PFSK-1 (cell line): Measurements from ENCODE around the gene FAM221B.

Source experiments
- POLR2AphosphoS5 ChIP-seq: IDR thresholded peaks from 2 replicates; pipeline ENCODE4 v1.6.1; 2012; ENCODE audit warnings: low read depth, mild to moderate bottlenecking, control low read depth, low read length, moderate library complexity
- SIN3A ChIP-seq: IDR thresholded peaks from 2 replicates; pipeline ENCODE4 v1.6.1; 2012; ENCODE audit warnings: mild to moderate bottlenecking, low read length, moderate library complexity, borderline replicate concordance; ENCODE audit not compliant: insufficient read depth

DNA sequence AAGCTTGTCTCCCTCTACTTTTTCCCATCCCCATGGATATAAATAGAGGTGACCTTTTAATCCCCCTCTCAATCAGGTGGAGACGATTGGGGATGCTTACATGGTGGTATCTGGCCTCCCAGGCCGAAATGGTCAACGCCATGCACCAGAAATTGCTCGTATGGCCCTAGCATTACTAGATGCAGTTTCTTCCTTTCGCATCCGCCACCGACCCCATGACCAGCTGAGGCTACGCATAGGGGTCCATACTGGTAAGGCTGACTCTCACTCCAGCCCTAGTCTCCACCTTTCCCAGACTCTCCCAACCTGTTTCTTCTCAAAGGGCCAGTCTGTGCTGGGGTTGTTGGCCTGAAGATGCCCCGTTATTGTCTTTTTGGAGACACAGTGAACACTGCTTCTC lies 20.1 kb downstream of the FAM221B start:
- TF ChIP-seq POLR2AphosphoS5 (no peak), SIN3A (no peak)
